Memory B cell (primary cell): ENCODE measurements around the gene VMO1.

Source experiments
- ATAC-seq: fragments of 150-1000 bp; cut with Tn5 transposase; 2 replicates; pipeline ENCODE4 v1.10.0; 2021; ENCODE audit warnings: low read depth, mild to moderate bottlenecking, moderate library complexity
- DNase-seq, 2 donors: peaks; one replicate each; pipeline ENCODE4 v3.0.0; 2022; ENCODE audit warnings: low spot score in 2 of 2
- H3K27ac Mint-ChIP-seq: one replicate; pipeline ENCODE4 v1.8.0; 2022; ENCODE audit warnings: mild to moderate bottlenecking, moderate library complexity, mixed read lengths
- H3K27me3 Mint-ChIP-seq: one replicate; pipeline ENCODE4 v1.8.0; 2022; ENCODE audit warnings: mixed read lengths
- H3K36me3 Mint-ChIP-seq: one replicate; pipeline ENCODE4 v1.8.0; 2022; ENCODE audit warnings: mild to moderate bottlenecking, mixed read lengths
- H3K4me1 Mint-ChIP-seq: one replicate; pipeline ENCODE4 v1.8.0; 2022; ENCODE audit warnings: mixed read lengths
- H3K4me3 Mint-ChIP-seq: one replicate; pipeline ENCODE4 v1.8.0; 2022; ENCODE audit warnings: mild to moderate bottlenecking, moderate library complexity, mixed read lengths
- H3K9me3 Mint-ChIP-seq: one replicate; pipeline ENCODE4 v1.8.0; 2022; ENCODE audit warnings: mixed read lengths

Gene VMO1

GRCh38 chr17:4766201-4766600 is 20.0 kb downstream of the VMO1 start:
- peaks cover 4% of the 10 kb centered on the region for H3K4me1 Mint-ChIP-seq
- H3K36me3 Mint-ChIP-seq: no peaks in the 10 kb centered on the region
- H3K27me3 Mint-ChIP-seq: peaks cover 11% of the 10 kb centered on the region
- DNase-seq (no peak), ATAC-seq (peak; percentile 31)
- no peak overlapping the region for H3K4me3 Mint-ChIP-seq
- no peak overlapping the region for H3K27ac Mint-ChIP-seq
- H3K9me3 Mint-ChIP-seq: no peaks in the 10 kb centered on the region

- Mint-ChIP-seq H3K9me3 (no peaks in the 10 kb centered on the region), H3K4me1 (peaks cover 4% of the 10 kb centered on the region), H3K36me3 (no peaks in the 10 kb centered on the region), H3K4me3 (no peak overlapping the region), H3K27me3 (peaks cover 9% of the 10 kb centered on the region), H3K27ac (no peak overlapping the region)
- no peak for DNase-seq
- ATAC-seq: no peak
These were observed 21.6 kb downstream of the VMO1 start for GRCh38 chr17:4764595-4764994.

GRCh38 chr17:4759776-4760236 is 26.4 kb downstream of the VMO1 start:
- H3K9me3 Mint-ChIP-seq: no peaks in the 10 kb centered on the region
- H3K27ac Mint-ChIP-seq: no peak overlapping the region
- H3K4me1 Mint-ChIP-seq: peaks cover 4% of the 10 kb centered on the region
- peaks cover 12% of the 10 kb centered on the region for H3K27me3 Mint-ChIP-seq
- H3K4me3 Mint-ChIP-seq: no peak overlapping the region
- DNase-seq: no peak
- H3K36me3 Mint-ChIP-seq: no peaks in the 10 kb centered on the region
- no peak for ATAC-seq

GRCh38 chr17:4753392-4753791 is 32.8 kb downstream of the VMO1 start:
- no peaks in the 10 kb centered on the region for H3K36me3 Mint-ChIP-seq
- H3K4me3 Mint-ChIP-seq: no peak overlapping the region
- DNase-seq: no peak
- H3K27me3 Mint-ChIP-seq: peaks cover 14% of the 10 kb centered on the region
- no peaks in the 10 kb centered on the region for H3K9me3 Mint-ChIP-seq
- no peak for ATAC-seq
- peaks cover 4% of the 10 kb centered on the region for H3K4me1 Mint-ChIP-seq
- no peak overlapping the region for H3K27ac Mint-ChIP-seq

- peaks cover 13% of the 10 kb centered on the region for H3K27me3 Mint-ChIP-seq
- no peak for DNase-seq
- no peaks in the 10 kb centered on the region for H3K36me3 Mint-ChIP-seq
These were observed 34.2 kb downstream of the VMO1 start for GRCh38 chr17:4751932-4752331.

GRCh38 chr17:4750606-4751005 is 35.6 kb downstream of the VMO1 start:
- Mint-ChIP-seq H3K4me3 (no peak overlapping the region), H3K9me3 (no peaks in the 10 kb centered on the region), H3K27me3 (peaks cover 13% of the 10 kb centered on the region), H3K4me1 (peaks cover 10% of the 10 kb centered on the region), H3K36me3 (no peaks in the 10 kb centered on the region), H3K27ac (no peak overlapping the region)
- no peak for DNase-seq
- ATAC-seq: no peak

More at GRCh38 chr17:4751932-4752331, 34.2 kb downstream of the VMO1 start:
- ATAC-seq: no peak
- Mint-ChIP-seq H3K4me3 (no peak overlapping the region), H3K4me1 (peaks cover 10% of the 10 kb centered on the region), H3K9me3 (no peaks in the 10 kb centered on the region), H3K27ac (no peak overlapping the region)

- Mint-ChIP-seq H3K27ac (no peak overlapping the region), H3K27me3 (peaks cover 12% of the 10 kb centered on the region), H3K36me3 (no peaks in the 10 kb centered on the region), H3K9me3 (no peaks in the 10 kb centered on the region), H3K4me1 (peaks cover 16% of the 10 kb centered on the region), H3K4me3 (peak overlapping the region; percentile 15)
- no peak for ATAC-seq
- DNase-seq: no peak
These were observed 37.5 kb downstream of the VMO1 start for GRCh38 chr17:4748686-4749085.

- peaks cover 16% of the 10 kb centered on the region for H3K4me1 Mint-ChIP-seq
- peaks cover 16% of the 10 kb centered on the region for H3K27me3 Mint-ChIP-seq
- peak overlapping the region; percentile 51 for H3K4me3 Mint-ChIP-seq
- no peak overlapping the region for H3K27ac Mint-ChIP-seq
- H3K9me3 Mint-ChIP-seq: no peaks in the 10 kb centered on the region
- DNase-seq (peak in 1 of 2 donors; percentile 16), ATAC-seq (peak; percentile 97)
- no peaks in the 10 kb centered on the region for H3K36me3 Mint-ChIP-seq
These were observed 38.3 kb downstream of the VMO1 start for GRCh38 chr17:4747847-4748246.

- H3K27ac Mint-ChIP-seq: peak overlapping the region; percentile 70
These were observed 40.9 kb downstream of the VMO1 start for GRCh38 chr17:4744999-4745969.

GRCh38 chr17:4743898-4744297 is 42.3 kb downstream of the VMO1 start:
- peaks cover 25% of the 10 kb centered on the region for H3K4me1 Mint-ChIP-seq
- no peak for ATAC-seq

More at GRCh38 chr17:4744999-4745969, 40.9 kb downstream of the VMO1 start:
- DNase-seq (no peak), ATAC-seq (no peak)
- Mint-ChIP-seq H3K27me3 (peaks cover 17% of the 10 kb centered on the region), H3K4me1 (peaks cover 20% of the 10 kb centered on the region), H3K36me3 (no peaks in the 10 kb centered on the region), H3K4me3 (no peak overlapping the region), H3K9me3 (no peaks in the 10 kb centered on the region)

GRCh38 chr17:4743216-4743615 is 42.9 kb downstream of the VMO1 start:
- Mint-ChIP-seq H3K4me3 (no peak overlapping the region), H3K4me1 (peaks cover 27% of the 10 kb centered on the region), H3K36me3 (no peaks in the 10 kb centered on the region), H3K9me3 (no peaks in the 10 kb centered on the region), H3K27me3 (peaks cover 15% of the 10 kb centered on the region), H3K27ac (no peak overlapping the region)
- ATAC-seq (no peak), DNase-seq (no peak)

More at GRCh38 chr17:4743898-4744297, 42.3 kb downstream of the VMO1 start:
- Mint-ChIP-seq H3K4me3 (no peak overlapping the region), H3K27ac (no peak overlapping the region), H3K36me3 (no peaks in the 10 kb centered on the region), H3K27me3 (peaks cover 15% of the 10 kb centered on the region), H3K9me3 (no peaks in the 10 kb centered on the region)
- no peak for DNase-seq

GRCh38 chr17:4742629-4743028 is 43.5 kb downstream of the VMO1 start:
- Mint-ChIP-seq H3K27ac (no peak overlapping the region), H3K4me1 (peaks cover 24% of the 10 kb centered on the region), H3K36me3 (no peaks in the 10 kb centered on the region), H3K9me3 (no peaks in the 10 kb centered on the region), H3K27me3 (peaks cover 15% of the 10 kb centered on the region), H3K4me3 (no peak overlapping the region)
- ATAC-seq: no peak
- DNase-seq: no peak

GRCh38 chr17:4742133-4742532 is 44.0 kb downstream of the VMO1 start:
- H3K4me3 Mint-ChIP-seq: no peak overlapping the region
- peaks cover 15% of the 10 kb centered on the region for H3K27me3 Mint-ChIP-seq
- no peaks in the 10 kb centered on the region for H3K9me3 Mint-ChIP-seq
- H3K27ac Mint-ChIP-seq: no peak overlapping the region
- DNase-seq: no peak
- H3K36me3 Mint-ChIP-seq: no peaks in the 10 kb centered on the region
- no peak for ATAC-seq
- H3K4me1 Mint-ChIP-seq: peaks cover 24% of the 10 kb centered on the region

- no peak overlapping the region for H3K27ac Mint-ChIP-seq
- DNase-seq (no peak), ATAC-seq (no peak)
- peaks cover 15% of the 10 kb centered on the region for H3K27me3 Mint-ChIP-seq
- H3K4me1 Mint-ChIP-seq: peaks cover 24% of the 10 kb centered on the region
- no peaks in the 10 kb centered on the region for H3K36me3 Mint-ChIP-seq
- H3K9me3 Mint-ChIP-seq: no peaks in the 10 kb centered on the region
- peak overlapping the region; percentile 35 for H3K4me3 Mint-ChIP-seq
These were observed 44.6 kb downstream of the VMO1 start for GRCh38 chr17:4741544-4741943.
